Stimulated activated CD4-positive, alpha-beta T cell treated with anti-CD3 and anti-CD28 coated beads, Interleukin-4, amount 100 ng/mL, for 1 hour (primary cell): ENCODE data around the gene CENPT.
A peak's percentile ranks its signal among the peaks of the same experiment; 100 is the strongest.
"Not testable (repeated sequence)": the region's sequence is repeated elsewhere in the genome, so short reads cannot be mapped to it uniquely, and the experiment has no call there.

Experiments used
- DNase-seq: peaks from one replicate; pipeline ENCODE4 v3.0.0-alpha.2; 2020

CENPT gene

DNA sequence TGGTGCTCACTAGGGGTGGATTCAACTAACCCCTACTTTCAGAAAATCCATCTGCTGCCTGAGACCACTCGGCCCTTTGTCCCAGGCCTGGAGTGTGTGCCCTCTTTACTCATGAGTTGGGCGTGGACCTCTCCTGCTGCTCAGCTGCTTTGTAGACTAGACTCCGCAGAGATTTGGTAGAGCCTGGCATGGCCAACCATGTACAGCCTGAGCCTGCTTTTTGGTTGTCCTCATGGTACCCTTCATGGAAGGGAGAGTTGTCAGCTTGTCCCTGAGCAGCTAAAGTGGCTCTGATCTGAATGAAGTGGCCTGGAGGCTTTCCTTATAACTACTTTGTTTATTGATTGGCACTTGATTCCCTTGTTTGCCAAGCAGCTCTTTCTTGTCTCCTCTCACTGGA lies 26.9 kb upstream of the CENPT start:
- DNase-seq: no peak

DNA sequence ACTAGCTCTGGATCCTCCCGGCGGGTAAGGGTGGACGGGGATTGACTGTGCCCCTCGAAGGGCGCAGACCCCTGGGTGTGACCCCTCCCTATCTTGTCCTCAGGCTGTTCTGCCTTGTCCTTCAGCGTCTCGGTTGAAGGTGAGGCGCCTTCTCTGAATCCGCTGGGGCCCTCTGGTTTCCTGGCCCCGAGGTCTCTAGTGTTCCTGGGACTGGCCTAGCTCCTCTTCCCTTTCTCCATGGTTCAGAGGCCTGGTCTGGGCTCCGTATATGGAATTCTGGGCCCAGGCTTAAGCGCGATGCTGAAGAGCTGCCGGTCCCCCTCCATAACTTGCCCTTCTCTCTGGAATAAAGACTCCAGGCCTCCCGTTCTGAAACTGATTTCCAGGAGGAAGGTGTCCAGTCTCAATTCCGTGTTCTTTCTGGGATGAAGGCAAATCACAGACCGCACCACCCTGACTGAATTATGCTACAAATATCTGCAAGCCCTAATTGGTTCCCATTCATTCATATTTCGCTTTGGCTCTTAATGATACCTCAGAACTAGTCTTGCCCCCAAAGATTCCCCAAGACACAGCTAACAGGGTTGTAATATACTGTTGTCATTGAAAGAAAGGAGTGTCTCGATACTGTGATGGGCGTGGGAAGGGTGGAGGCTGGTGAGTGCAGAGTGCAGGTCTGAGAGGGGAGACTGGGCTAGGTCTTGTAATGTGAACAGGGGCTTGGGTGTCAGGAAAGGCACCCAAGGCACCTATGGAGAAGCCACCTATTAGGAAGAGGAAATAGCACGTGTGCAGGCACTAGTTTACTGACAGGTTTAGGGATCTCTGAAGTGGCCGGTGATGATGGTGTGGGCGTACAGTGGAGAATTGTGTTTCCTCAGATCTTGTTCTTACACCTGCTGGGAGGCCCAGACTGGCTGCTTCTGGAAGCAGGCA lies 26.2 kb upstream of the CENPT start:
- no peak for DNase-seq

DNA sequence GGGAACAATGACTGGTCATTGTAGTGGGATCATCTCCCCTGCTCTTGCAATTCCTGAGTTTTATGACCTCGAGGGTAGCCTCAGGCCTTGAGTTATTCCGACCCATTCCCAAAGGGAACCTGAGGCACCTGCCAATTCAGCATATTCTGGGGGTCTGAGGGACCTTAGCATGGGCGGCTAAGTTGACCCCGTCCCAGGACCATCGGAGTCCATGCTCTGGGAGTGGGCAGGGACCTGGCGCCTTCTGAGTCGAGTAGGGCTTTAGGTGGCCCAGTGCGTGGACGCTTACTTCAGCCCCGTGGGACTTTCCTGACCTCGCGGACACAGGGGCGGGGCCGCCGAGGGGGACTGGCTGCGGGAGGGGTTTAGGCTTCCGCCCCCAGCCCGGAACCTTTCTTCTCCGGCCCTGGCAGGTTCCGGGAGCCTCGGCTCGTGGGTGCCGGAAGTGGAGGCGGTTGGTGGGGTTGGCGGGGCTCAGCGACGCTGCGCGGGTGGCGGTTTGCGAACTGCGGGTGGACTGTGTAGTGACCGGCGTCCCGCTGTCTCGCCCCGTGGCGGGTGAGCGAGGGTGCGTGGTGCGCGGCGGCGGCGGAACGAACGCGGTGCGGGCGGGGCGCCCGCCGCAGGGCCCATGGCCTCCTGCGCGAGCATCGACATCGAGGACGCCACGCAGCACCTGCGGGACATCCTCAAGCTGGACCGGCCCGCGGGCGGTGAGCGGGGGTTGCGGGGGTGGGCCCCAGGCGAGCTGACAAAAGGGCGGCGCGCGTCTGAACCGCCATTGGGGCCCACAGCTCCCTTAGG lies 25.3 kb upstream of the CENPT start, which contains the start of gene EDC4:
Gene EDC4, plus strand, starts transcription at position 422 of the 804 bp plus-strand sequence. Its CDS starts 210 bp downstream, at position 632.
- DNase-seq: peak; percentile 88

DNA sequence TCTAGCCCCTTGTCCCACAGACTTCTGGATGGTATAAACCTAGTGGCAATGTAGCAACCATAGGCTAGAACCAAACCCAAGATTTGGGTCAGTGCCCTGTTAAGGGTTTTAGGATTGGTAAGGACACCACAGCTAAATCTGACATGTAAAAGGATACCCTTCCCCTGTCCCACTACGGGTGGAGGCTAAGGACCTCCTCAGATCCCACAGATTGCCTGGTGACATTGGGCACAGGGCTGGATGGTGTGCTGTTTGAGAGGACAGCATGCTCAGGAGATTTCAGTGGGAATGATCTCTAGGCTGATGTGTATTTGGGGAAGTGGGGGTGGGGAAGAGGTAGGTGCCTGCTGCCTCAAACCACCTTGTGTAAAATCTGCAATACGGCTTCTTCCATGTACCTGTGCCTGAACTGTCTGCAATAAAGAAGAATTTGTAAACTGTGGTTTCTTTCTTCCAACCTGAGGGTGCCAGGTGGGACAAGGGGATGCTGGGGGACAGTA lies 24.7 kb upstream of the CENPT start:
- no peak for DNase-seq

DNA sequence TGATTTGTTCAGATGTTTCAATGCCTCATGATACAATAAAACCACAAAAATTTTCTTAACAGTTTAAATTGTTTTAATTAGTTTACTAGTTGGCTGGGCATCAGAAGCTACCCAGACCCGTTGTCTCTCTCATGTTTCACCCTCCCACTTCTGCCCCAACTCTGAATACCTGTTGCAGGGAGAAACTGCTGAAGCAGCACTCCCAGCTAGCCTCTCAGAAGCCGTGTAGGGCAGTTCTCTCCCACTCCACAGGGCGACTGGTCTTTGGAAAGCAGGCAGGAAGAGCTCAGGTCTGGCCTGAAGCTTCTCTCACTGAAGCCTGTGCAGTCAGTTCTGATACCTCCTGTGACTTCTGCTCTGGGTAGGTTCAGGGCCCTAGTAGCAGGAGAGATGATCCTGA lies 23.8 kb upstream of the CENPT start:
- DNase-seq: no peak

DNA sequence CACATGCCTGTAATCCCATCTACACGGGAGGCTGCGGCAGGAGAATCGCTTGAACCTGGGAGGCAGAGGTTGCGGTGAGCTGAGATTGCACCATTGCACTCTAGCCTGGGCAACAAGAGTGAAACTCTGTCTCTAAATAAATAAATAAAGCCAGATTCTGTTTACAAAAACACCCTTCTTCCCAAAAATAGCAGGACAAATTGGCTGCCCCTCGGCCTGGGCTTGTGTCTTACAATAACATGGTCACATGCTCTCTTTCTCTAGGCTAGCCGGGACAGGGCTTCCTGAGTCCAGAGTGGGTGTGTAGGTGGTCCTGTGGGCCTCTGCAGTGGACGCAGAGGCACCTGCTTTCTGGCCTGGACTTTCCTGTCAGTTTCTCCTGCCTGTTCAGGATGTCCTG lies 22.2 kb upstream of the CENPT start:
- DNase-seq: no peak

DNA sequence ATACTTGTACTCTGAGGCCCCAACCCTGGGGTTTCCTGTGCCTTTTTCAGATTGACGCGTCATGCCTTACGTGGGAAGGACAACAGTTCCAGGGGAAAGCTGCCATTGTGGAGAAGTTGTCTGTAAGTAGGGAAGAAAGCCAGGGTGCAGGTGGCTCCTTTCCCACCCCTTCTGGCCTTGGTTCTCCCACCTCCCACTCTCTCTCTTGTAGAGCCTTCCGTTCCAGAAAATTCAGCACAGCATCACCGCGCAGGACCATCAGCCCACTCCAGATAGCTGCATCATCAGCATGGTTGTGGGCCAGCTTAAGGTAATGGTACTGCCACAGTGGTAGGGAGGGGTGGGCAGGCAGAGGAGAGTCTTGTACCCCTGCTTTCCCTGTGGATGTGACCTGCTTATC lies 20.8 kb upstream of the CENPT start:
- DNase-seq: no peak

DNA sequence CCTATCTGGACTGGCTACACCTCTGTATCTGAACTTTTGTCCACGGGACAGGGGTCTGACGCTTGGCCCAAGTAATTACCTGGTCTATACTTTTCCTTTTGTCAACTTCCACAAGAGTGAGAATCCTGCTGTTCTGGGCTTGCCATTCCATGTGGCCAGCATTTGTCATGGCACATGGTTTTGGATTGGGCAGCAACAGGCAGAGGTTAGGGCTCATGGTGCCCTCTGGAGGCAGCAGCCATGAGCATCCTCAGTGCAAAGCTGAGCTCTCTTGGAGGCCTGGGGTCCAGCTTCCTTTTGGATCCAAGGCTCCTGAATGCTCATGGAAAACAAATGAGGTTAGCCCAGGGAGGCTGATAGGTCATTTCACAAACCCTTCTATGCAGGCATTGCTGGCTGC lies 17.8 kb upstream of the CENPT start:
- DNase-seq: no peak

DNA sequence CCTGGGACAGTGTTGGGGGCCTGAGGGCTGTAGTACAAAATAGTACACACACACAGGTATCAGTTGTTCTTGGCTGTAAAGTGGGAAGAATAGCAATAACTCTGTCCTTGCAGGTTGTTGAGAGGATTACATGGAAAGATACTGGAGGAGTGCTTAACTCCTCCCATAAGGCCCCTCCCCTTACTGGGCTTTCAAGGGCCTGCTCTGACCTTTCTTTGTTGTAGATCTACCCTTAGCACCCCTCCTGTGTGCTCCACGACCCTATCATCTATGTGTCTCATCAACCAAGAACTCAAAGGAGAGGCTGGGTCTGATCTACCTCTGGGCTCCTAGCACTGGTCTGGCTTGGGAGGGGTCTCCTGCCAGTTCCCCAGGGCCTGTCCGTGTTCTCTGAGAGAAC lies 17.1 kb upstream of the CENPT start:
- DNase-seq: no peak

DNA sequence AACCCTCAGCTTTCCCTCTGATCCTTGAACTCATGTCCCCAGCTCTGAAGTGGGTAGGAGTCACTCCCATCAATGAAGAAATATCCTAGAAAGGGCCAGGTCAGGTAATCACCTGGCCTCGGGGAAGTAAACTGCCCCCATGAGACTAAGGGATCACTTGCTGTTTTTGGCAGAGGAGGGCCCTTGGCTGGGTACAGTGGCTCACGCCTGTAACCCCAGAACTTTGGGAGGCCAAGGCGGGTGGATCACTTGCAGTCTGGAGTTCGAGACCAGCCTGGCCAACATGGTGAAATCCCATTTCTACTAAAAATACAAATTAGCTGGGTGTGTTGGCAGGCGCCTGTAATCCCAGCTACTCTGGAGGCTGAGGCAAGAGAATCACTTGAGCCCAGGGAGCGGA lies 16.6 kb upstream of the CENPT start:
- not testable (repeated sequence) for DNase-seq

DNA sequence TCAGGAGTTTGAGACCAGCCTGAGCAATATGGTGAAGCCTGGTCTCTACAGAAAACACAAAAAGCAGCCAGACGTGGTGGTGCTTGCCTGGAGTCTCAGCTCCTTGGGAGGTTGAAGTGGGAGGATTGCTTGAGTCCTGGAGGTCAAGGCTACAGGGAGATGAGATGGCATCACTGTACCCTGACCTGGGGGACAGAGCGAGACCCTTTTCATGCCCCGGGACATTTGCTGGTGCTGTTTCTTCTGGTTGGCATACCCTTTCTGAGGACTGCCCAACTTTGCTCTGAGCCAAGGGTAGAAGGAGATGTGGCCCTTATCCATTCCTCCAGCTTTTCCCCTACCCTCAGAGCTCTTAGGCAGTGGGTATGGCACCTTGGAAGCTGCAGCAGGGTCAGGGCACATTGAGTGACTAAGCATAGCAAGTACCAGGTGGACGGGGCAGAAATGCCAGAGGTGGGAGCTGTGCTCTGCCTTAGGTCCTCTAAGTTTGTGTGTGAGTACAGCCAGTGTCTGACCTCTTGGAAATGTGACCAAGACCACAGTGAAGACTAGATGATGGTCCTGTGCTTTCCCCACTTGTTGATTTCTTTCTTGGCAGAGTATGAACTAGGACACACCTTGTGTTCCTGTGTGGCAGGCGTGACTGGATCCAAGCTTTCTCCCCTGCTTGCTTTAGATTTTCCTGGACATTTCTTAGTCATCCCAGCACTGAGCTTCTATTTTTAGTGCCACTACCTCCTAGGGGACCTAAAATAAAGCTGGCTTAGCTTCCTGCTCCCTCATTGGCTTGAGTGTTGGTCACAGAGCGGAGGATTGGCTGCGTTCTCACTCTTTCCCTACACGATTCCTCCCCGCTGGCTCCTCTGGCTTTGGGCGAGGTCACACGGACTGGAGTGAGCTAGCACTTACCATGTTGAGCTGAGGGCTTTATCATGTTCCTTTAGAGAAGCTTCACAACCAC lies 15.4 kb upstream of the CENPT start:
- DNase-seq: no peak

DNA sequence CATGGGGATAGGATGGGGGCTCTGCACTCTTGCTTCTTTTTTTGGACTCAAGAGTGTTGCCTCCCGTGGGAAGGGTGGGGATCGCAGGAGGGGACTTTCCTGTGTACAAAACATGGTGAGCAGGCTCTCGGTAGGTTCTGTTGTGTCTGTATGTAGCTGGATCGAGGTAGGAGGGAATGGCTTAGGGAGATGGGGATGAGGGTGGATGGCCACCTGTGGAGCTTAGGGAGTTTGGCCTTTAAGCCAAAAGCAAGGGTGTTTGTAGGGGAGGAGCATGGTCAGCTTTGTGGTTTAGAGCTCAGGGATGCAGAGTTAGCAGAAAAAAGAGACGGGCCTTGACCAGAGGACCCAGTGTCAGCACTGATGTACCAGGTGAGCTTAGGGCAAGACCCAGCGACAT lies 14.4 kb upstream of the CENPT start:
- no peak for DNase-seq

DNA sequence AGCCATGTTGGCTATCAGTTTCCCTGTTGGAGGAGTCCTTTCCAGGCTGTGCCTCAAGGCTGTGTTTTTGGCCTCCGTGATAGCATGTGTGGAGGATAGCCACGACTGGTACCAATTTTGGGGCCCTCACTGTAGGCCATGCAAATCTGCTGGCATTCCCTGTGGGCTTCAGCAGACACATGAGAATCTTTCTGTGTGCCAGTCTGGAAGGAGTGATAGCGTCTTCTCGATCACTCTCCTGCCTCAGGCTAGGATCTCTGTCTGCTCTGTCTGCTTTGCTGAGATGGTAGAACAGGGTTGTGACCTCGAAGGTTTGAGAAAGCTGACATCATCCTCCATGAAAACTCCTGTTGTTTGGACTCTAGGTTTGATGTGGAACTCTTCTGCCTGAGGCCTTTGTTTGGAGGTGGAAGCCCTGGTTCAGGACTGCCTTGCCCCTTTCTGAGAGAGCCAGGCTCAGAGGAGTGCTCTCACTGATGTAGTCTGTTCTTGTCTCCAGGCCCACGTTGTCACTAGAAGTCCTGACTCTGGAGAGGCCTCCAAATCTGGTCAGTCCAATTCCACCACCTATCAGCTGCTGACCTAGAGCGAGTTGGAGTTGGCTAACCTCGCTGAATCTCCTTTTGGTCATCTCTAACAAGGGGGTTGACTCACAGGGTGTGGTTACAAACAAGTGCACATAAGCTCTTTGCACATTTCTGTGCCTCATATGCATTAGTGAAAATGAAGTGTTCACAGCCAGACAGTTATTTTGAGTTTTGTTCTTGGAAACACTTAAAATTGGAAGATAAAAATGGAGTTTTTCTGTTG lies 13.3 kb upstream of the CENPT start:
- no peak for DNase-seq

DNA sequence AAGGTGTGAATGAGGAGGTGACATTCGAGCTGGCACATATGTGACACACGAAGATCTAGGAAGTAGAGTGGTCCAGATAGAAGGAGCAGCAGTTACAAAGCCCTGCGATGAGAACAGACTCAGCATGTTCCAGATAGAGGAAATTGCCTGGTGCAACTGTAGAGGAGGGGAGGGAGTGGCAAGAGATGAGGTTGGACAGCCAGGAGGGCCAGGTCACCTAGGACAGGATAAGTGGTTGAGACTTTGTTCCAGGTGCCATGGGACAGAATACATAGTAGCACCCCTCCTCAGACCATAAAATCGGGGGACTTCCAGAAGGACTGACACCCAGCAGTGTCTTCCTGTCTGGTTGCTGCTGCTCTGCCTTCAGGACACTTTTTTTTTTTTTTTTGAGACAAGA lies 11.0 kb upstream of the CENPT start:
- no peak for DNase-seq

DNA sequence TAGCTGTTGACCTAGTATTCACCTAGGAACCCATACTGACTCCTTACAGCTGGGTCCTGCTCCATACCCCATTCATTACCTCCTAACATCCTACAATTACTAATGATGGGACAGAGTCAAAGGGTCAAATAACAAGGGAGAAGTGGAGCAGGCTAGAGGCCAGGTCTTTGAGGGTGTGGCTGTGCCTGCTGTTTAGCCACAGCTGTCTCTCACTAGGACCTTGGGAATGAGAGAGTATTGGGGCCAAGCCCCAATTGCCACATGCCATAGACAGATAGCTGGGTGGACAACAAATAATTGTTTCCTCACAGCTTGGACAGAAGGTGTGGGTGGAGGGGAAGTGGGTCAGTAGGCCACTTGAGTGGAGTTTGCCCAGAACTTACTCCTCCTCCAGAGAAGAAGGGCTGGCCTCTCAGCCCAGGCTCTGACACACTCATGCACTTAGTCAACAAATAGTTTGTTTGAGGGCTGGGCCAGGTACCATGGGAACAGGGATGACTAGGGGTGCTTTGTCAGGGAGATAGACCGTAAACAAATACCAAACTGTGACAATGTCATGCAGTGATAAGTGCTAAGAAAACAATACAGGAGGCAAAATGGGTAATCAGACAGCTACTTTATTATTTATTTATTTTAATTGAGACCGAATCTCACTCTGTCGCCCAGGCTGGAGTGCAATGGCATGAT lies 10.2 kb upstream of the CENPT start:
- DNase-seq: peak; percentile 18

DNA sequence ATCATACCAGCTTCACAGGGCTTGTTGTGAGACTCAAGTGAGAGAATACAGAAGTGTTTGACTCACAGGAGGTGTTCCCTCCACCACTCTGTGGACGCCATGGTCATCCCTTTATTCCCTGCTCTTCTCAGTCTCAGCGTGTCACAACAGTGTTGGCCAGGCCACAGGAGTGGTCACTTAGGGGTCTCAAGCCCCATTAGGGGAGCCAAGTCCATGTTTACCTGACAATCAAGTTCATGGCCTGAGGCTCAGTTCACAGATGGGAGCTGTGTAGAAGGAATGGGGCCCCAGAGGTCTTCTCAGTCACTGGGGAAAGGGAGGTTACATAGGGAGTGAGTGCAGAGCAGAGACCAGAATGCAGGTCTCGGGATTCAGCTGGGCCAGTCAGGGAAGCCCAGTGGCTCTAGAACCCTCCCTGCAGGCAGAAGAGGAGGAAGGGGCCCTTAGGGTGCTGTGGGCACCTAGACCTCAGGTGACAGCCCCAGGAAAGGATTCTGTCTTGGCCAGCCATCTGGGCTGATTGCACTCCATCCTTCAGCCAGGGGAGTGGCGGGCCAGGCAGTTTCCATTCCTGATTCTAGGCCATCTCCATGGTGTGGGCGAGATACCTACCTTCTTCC lies 9.5 kb upstream of the CENPT start:
- no peak for DNase-seq

DNA sequence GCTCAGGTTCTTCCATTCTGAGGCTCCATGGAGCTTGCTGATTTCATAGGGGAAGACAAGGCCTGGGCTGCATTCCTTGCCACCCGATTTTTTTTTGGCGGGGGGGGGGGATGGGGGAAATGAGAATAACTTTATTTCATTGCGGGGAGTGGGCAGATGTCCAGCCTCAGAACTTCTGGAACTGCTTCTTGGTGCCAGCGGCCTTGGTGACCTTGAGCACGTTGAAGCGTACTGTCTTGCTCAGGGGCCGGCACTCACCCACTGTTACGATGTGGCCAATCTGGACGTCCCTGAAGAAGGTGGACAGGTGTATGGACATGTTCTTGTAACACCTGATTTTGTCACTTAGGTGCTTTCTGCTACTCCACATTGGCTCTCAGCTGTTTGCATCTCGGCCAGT lies 8.3 kb upstream of the CENPT start:
- no peak for DNase-seq

DNA sequence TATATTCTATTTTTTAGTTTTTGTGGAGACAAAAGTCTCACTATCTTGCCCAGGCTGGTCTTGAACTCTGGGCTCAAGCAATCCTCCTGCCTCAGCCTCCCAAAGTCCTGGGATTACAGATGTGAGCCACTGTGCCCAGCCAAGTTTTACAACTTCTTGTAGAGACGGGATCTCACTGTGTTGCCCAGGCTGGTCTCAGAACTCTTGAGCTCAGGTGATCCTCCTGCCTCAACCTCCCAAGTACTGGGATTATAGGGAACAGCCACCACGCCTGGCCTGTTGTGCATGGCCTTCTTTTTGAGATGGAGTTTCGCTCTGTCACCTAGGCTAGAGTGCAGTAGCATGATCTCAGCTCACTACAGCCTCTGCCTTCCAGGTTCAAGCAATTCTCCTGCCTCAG lies 6.2 kb upstream of the CENPT start:
- no peak for DNase-seq

DNA sequence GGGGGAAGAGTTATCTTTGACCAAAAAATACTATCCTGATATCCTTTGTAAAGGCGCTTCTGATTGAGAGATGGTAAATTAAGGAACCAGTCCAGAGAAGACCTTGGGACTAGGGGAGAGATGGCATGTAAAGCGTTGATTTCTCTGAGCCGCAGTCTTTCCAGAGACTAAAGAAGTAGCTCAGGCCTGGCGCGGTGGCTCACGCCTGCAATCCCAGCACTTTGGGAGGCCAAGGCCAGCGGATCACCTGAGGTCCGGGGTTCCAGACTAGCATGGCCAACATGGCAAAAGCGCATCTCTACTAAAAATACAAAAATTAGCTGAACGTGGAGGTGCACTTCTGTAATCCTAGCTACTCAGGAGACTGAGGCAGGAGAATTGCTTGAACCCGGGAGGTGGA lies 625 bp upstream of the CENPT start:
- no peak for DNase-seq

DNA sequence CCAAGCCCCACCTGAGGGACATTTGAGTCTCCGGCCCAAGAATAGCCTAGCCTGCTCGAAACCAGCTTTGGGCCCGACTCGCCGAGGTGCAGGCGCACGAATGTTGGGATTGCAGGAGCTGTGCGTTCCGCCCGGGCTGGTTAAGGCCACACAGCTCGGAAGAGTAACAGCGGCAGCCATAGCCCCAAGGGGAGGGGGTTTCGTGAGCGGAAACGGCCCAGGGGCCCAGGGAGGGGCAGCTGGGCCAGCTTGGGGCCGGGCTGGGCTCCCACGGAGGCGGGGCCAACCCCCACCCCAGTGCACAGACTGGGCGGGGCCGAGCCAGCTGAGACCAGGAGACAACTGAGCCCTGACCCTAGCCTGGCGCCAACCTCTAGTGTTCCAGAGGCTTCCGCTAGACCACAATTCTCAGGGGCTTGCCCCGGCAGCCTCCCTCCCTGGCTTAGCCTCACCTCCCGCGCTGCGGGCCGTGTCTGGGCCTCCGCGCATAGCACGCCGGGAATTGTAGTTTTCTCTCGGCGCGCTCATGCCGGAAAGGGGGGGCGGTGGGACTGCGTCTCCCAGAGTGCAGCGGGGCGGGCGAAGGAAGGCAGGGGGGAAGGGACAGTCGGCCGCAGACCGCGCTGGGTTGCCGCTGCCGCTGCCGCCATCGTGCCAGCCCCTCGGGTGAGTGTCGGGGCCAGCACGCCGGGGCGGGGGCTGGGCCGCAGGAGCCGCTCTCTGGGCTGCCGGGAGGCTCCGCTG lies 1.0 kb downstream of the CENPT start, which contains the start of gene NUTF2:
Gene NUTF2, plus strand, starts transcription at position 614 of the 744 bp plus-strand sequence. CDS start 18,198 bp downstream, outside the sequence.
- DNase-seq: peak; percentile 95
